HepG2 (cell line): Measurements from ENCODE around the gene USP2. TPM values are rescaled to one million over a fixed set of nuclear protein-coding genes. Genes with fewer than 3 reads are reported as not detected.

Experiments used
- CEBPG ChIP-seq: IDR thresholded peaks from 2 replicates; pipeline ENCODE4 v1.6.1; 2016
- KAT7 ChIP-seq: IDR thresholded peaks from 2 replicates; pipeline ENCODE4 v1.6.1; 2018; ENCODE audit warnings: borderline replicate concordance, missing compliant biosample characterization
- ZBTB37 ChIP-seq: sonication (generic); formaldehyde crosslinking; IDR thresholded peaks from 2 replicates; pipeline ENCODE4 v1.4.0; 2020; ENCODE audit warnings: mild to moderate bottlenecking, missing genetic modification reagents
- ZBTB49 ChIP-seq: sonication (generic); formaldehyde crosslinking; IDR thresholded peaks from 2 replicates; pipeline ENCODE4 v1.4.0; 2020; ENCODE audit warnings: missing genetic modification reagents, borderline replicate concordance
- ZFP1 ChIP-seq: IDR thresholded peaks from 2 replicates; pipeline ENCODE4 v1.6.1; 2016
- ZNF251 ChIP-seq: sonication (generic); formaldehyde crosslinking; IDR thresholded peaks from 2 replicates; pipeline ENCODE4 v1.9.0; 2021; ENCODE audit warnings: mild to moderate bottlenecking, missing genetic modification reagents
- ZNF549 ChIP-seq: sonication (generic); formaldehyde crosslinking; IDR thresholded peaks from 2 replicates; pipeline ENCODE4 v1.5.0; 2020; ENCODE audit warnings: missing genetic modification reagents
- ZNF772 ChIP-seq: sonication (generic); formaldehyde crosslinking; IDR thresholded peaks from 2 replicates; pipeline ENCODE4 v1.5.0; 2020; ENCODE audit warnings: mild to moderate bottlenecking, missing genetic modification reagents
- polyA plus RNA-seq, 8 experiments: library from polyadenylated mRNA; depleted of rRNA in 3 of 8; stranded (reverse) in 7 of 8; unstranded in 1 of 8; fragments of >200 nt; fragmentation: Illumina TruSeq in 4 of 8; extraction: Trizol in 4 of 8; gene quantifications; 2 replicates each; pipeline versions ENCODE4 v1.2.1 to v1.2.3, GENCODE V29; 2011 to 2016; ENCODE audit warnings: low read depth in 4 of 8, missing spikeins in 1 of 8, mixed read lengths in 1 of 8; ENCODE audit not compliant: insufficient read depth in 1 of 8
- total RNA-seq, 5 experiments: library from RNA; depleted of rRNA; stranded (reverse); fragments of >200 nt; fragmentation: Illumina TruSeq; extraction: Trizol; gene quantifications; 2 replicates each; pipeline ENCODE4 v1.2.3, GENCODE V29; 2016; ENCODE audit warnings: low read depth in 1 of 5
- TF ChIP-seq, protein P1 (sequence below): conservative IDR thresholded peaks from 2 replicates; pipeline ENCODE4 v1.6.1; 2018; ENCODE audit warnings: missing genetic modification reagents

The USP2 gene
- total and polyA plus RNA-seq, 2 of the 13 experiments (the other 11 are each of a cell fraction or from before 2014, with no cell fraction given), result 2.5 to 6.0 TPM

DNA sequence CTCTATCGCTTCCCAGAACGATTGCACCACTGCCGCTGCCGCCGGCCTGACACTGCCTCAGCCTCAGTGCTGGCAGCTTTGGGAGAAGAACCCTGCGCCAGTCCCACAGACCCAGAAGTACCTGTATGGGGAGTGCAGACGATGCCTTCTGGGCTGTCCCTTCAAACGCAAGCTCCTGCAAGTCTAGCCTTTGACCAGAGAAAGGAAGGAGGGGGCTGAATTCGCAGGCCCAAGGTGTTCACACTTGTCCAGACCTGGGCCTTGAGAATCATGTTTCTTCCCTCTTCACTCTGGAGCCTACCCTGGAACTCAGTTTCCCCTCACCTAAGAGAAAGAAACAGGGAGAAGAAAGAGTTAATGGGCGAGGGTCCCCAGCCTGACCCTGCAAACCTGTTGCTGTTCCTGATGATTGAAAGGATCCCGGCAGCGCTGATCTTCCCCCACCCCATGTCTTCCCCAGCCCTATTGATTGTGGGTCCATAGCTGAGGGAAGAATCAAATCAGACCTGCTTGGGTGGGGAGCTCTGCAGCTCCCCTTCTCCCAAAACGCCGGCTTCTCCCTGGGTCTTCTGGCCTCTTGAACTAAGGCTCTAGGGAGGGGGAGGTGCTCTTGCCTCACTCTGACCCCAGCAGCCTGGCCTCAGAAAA, 63.8 kb downstream of the USP2 start (continued):
- 0 out of 2 replicates have a peak, but pooled peaks have one; percentile 4 for TF ChIP-seq ZNF772 (CRISPR knock-in tag)
- TF ChIP-seq ZBTB49, result no peak
- TF ChIP-seq, protein P1, sequence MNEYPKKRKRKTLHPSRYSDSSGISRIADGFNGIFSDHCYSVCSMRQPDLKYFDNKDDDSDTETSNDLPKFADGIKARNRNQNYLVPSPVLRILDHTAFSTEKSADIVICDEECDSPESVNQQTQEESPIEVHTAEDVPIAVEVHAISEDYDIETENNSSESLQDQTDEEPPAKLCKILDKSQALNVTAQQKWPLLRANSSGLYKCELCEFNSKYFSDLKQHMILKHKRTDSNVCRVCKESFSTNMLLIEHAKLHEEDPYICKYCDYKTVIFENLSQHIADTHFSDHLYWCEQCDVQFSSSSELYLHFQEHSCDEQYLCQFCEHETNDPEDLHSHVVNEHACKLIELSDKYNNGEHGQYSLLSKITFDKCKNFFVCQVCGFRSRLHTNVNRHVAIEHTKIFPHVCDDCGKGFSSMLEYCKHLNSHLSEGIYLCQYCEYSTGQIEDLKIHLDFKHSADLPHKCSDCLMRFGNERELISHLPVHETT, result no peak
- TF ChIP-seq KAT7 (CRISPR knock-in tag), result no peak
- TF ChIP-seq ZNF251 (CRISPR knock-in tag), result no peak
- TF ChIP-seq ZNF549 (CRISPR knock-in tag), result no peak
- 0 out of 2 replicates have a peak, but pooled peaks have one; percentile 2 for TF ChIP-seq ZBTB37
- peak; percentile 65 for TF ChIP-seq CEBPG (CRISPR knock-in tag)
- TF ChIP-seq ZFP1, result 0 out of 2 replicates have a peak, but pooled peaks have one; percentile 11
